Astrocyte of the hippocampus (primary cell): ENCODE measurements around the gene SCUBE1.

Experiments used
- DNase-seq: peaks from one replicate; pipeline ENCODE4 v3.0.0; 2011; ENCODE audit warnings: low read depth, low spot score

SCUBE1 gene

DNA sequence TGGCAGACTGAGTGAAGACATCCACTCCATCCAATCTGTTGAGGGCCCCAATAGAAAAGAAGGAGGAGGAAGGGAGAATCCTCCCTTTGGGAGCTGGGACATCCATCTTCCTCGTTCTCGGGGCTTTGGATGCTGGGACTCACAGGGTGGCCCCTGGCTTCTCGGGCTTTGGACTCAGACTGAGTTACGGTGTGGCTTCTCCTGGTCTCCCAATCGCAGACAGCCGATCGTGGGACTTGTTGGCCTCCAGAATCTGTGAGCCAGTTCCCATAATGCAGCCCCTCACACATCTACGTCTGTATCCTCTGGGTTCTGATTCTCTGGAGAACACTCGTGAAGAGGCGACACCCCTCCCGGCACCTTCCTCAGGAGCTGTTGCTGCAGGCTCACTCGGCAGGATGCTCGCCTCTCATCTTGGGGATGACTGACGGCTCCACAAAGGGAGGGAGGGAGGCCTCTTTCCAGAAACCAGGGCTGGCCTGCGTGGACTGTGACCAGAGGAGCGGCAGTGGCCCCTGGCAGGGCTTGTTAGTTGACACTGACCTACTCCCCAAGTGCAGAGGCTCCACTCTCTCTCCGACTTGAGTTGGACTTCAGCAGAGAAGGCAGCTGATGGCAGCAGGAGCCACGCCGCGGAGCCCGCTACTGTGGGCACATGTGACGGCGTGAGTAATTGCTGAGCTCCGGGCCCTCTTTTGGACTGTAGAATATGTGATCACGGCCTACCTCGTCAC is 141.5 kb downstream of the SCUBE1 start:
- no peak for DNase-seq

DNA sequence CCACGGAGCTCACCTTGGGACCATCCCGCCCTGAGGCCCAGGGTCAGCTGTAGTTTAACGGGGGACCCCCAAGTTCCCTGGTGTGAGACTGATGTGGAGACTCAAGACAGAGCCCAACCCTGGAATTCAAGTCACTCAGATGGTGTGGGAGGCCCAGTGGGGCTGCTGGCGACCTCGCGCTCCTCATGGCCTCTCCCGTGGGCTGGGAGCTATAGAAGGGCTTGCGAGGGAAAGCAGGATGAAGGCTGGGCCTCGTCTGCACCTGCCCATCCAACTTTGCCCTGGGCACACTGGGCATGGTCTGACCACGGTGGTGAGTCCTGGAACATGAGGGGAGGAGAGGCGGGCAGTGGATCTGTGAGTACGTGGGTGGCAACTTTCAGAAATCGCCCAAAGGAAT is 142.6 kb downstream of the SCUBE1 start:
- DNase-seq = no peak

DNA sequence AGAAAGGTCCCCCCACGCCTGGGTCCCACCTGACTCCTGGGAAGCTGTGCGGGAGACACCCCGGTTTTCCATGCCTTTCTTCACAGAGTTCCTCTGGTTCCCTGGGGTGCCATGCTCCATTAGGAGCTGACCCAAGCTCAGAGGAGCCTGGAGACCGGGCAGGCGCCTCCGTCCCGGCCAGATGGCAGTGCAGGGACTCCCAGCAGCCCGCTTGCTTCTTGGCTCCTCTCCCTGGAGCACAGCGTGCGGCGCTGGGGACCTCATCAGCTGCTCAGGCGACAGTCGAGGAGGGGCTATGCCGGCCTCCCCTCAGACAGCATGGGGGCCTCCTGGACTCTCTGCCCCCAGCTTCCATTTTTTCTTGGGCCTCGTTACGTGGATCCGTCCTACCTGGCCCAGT is 143.1 kb downstream of the SCUBE1 start:
- no peak for DNase-seq

DNA sequence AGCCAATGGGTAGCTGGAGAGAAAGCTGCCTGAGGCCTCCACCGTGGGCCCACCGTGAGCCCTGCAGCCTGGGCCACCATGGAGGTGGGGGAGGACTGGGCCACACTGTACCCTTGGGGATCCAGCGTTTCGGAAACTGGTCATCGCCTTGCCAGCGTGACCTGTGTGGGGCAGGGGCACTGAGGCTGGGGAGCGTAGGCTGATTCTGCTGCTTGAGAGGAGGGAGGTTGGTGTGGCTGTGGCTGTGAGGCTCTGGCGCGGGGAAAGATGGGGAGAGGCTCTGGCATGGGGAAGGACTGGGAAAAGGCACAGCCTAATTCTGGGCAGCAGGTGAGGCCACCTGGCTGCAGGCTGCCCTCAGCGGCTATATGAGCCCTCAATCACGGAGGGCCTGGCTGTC is 143.6 kb downstream of the SCUBE1 start:
- DNase-seq = no peak

DNA sequence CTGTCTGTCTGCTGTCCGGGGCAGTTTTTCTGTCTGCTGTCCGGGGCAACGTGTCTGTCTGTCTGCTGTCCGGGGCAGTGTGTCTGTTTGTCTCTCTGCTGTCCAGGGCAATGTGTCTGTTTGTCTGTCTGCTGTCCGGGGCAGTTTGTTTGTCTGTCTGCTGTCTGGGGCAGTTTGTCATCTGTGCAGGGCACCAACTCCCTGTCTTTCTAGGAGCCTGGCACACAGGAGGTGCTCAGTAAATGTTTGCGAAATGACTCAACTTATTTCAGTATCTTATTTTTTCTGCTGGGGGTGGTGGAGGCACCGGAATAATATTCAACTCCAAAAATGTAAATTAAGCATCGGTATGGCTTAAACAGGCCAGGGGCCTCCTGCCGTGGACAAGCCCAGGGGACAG is 144.2 kb downstream of the SCUBE1 start:
- DNase-seq = no peak

DNA sequence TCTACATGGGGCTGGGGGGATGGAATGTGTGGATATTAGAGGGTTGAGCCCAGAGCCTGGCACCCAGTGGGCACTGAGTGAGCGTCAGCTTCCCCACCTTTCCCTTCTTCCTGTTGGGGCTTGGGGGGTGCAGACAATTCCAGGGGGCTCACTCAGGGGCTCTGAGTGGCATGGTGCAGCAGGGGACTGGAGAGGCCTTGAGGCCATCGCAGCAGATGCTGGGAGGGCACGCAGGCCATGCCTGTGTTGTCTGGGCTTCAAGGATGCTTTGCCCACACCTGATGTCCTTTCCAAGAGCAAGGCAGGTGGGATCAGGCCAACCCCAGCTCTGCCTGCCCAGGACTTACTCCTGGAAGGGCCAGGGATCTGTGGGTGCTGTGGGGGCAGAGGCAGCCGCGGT is 145.0 kb downstream of the SCUBE1 start:
- no peak for DNase-seq

DNA sequence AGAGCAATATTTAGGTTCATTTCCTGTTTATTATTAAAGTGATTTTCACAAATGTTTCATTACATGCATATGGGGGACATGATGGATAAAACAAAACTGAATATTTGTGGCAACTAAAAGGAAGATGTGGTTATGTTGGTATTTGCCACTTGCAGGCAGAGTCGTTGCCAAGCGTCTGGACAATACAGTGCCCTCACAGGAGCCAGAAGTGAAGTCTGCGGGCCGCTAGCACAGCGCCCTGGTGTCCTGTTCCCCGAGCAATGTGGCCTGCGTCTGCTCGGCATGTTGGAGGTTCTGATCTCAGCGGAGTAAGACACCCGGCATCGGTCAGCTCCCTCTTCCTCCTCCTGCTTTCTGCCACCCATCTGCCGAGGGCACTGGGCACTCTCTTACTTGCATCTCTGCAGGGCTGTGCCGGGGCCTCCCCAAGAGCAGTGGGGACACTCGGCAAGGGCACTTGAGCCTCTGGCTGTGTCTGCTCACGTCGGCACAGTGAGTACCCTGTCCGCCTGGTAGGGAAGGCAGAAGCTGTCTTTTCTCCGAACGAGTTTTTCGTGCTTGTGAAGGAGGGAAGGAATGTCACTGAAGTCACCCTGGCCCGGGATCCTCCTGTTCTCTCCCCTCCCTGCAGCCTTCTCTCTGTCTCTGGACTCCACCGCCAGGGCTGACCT is 145.8 kb downstream of the SCUBE1 start:
- DNase-seq = peak; percentile 72

DNA sequence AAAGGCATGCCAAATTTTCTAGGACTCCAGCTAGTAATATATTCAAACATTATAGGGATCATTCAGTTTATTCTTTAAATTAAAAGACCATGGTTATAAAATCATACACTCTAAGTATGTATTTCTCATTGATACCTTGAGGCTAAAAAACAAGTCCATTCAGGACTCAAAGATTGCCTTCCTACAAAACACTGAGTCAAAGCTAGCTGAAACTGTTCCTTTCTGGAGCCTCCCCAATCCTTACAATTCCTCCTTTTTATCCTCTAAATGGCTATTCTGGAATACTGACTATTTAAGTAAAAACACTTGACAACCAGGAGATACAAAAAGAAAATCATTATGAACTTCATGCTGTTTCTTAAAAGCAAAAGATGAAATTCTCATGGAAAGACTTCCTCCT is 151.3 kb downstream of the SCUBE1 start:
- no peak for DNase-seq

DNA sequence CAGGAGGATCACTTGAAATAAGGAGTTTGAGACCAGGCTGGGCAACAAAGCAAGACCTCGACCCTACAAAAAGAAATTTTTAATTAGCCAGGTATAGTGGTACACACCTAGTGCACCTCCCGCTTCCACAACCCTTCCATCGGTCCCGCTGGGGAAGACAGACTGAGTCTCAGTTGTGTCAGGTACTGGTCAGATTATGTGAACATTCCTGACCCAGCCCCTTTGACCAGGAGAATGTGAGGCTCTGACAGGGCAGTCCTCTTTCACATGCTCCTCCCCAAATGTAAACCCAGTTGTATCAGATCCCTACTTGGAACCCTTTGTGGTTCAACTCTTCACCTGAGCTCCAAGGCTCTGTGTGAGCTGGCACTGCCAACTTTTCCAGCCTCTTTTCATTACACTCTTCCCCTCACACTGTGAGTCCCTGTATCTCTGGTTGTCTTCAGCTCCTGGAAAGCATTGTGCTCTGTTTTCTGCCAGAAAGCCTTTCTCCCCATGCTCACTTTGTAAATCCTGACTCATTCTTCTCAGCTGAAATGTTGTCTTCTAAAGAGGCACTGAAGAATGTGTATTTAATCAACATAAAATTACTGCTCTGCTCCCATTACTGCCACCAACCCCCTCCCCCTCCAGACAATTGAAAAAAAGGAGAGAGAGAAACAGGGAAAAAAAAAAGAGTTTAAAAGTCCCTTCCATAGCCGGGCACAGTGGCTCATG is 154.2 kb downstream of the SCUBE1 start:
- no peak for DNase-seq

DNA sequence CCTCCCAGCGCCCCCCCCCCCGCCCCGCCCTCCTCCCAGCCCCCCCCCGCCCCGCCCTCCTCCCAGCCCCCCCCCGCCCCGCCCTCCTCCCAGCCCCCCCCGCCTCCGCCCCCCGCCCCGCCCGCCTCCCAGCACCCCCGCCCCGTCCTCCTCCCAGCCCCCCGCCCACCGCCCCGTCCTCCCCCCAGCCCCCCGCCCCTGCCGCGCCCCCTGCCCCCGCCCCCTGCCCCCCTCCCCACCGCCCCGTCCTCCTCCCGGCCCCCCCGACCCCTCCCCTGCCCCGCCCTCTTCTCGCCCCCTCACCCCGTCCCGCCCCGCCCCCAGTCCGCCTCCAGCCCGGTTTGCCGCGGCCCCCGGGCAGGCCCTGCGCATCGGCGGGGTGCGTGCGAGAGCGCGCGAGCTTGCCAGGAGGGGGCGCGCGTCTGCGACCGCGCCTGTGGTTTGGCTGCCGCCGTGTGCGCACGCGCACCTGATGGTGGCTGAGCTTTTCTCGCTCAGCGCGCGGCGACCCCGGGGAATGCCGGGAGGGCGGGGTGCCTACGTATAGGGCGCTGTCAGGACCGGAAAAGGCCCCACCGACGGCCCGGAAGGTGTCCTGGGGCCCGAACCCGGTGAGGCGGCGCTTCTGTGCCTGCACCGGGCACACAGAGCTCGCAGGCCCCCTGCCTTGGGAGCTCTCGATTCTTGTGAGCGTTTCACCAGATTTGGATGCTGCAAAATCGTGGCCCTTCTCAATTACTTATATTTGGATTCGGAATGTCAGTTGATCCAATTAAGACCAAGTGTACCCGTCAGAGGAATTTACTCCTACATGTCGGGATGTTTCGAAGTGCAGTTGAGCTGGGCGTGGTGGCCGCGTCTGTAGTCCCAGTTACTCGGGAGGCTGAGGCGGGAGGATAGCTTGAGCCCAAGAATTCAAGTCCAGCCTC is 155.7 kb downstream of the SCUBE1 start:
- DNase-seq = peak; percentile 99

DNA sequence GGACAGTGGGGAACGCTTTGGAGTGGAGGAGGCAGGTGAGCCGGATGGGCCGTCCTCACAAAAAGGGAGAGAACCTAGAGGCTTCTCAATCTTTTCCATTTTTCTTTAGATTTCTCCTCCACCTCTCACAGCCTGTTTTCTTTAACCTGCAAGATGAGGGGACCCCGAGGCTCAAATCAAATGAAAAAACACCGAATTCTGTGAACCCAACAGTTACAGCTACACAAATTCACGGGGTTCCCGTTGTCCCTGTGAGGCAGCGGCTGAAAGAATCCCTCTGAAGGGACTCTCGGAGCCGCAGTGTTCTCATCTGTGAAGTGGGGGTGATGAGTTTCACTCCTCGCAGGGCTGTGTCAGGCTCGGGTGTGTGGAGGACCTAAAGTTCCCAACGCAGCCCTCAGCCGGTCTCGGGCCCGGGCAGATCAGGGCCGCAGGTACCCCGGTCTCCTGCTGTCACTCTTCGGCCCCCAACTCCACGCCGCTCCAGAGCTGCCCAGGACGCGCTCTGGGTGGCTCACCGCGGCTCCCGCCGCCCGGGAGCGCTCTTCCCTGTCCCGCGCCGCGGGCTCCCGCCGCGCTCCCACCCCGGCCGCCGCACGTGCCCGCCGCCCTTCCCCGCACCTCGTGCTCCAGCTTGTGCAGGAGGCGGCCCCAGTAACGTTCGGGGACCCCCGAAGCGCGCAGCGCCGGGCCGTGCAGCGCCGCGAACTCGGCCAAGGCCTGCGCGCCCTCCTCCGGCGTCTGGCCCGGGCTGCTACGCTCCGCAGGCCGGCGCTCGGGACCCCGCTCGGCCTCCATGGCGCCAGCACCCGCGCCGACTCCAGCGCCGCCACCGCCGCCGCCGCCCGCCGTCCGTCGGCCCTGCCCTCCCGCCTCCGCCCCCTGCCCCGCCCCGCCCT is 156.7 kb downstream of the SCUBE1 start, which contains the start of gene TTLL12:
Gene TTLL12 (minus strand): TSS at position 863 of the 899 bp plus-strand sequence. CDS start 65 bp downstream, at position 798.
- DNase-seq = peak; percentile 85

DNA sequence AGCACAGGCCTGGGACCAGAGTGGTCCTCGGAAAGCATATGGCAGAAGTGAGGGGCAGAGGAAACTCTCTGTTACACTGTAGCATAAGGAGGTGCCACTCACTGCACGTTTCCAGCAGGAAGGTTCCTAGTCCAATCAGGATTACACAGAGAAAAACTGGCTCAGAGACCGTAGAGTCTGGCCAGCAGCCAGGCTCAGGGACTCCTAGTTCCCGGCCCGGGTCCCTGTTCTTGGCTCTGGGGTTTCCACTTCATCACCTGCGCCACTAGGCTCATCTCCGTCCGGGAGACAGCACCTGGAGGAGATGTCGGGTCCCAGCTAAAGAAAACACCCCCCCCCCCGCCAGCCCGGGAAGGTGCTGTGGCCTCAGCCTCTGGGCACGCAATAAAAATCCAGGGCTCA is 157.3 kb downstream of the SCUBE1 start:
- DNase-seq = peak; percentile 63

DNA sequence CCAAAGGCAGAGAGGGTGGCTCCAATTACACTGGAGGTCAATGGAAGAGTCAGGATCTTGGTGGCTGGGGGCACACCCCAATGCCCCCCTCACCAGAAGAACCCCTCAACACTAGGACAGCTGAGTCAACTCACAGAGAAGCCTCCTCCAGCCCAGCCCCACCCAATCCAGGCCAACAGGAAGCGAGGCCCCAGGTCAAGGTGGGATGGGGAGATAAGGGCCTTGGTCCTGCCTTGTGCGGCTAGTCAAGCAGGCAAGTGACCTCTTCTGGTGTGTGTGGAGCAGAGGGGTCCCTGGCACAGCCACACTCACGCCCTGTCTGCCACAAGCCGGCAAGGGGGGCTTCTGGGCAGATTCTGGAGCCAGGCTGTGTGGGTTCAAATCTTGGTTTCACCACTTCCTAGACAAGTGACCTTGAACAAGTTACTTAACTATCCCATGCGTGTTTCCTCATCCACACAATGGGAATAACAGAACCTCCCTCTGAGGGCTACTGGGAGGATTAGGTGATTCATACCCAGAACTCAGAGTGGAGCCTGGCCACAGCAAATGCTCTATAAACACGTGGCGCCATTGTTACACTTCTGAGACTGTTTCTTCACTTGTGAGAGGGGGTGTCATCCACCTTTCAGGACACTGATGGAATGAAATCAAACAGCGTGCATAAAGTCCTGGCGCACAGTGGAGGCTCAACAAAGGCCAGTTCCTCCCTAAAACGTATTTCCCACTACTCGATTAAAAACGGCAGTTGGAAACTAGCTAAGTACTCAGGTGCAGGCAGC is 159.5 kb downstream of the SCUBE1 start:
- peak; percentile 59 for DNase-seq

DNA sequence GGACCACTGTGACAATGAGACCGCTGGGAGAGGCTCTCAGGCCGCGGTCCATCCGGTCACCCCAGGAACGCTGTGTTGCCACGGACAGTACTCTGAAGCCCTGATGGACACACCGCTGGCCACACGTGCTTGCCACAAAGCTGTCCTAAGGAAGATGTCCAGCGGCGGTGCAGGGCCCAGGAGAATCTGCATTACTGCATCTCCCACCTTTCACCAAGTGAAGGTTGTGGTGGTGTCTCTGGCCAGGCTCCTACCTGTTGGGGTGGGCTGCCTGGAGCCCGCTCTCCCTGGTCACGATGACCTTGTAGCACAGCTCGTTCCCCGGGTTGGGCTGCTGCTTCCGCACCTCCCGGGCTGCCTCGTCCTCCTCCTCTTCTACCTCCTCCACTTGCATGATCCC is 160.4 kb downstream of the SCUBE1 start:
- no peak for DNase-seq

DNA sequence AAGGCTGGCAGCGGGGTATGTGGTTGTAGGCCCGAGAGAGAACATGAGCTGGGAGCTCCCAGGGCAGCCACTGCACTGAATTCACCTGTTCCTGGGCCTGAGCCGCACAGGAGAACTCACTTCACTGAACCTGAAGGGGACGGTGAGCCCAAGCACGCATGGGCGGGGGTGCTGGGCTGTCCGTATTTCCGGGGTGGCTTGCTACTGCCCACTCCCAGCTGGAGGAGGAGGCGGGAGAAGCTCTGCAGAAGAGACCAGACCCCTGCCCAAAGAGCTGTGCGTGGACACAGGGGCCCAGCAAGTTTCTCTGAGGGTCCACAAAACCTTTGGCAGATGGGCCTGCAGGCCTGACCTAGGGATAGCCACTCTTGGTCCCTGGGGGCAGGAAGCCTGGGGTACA is 161.1 kb downstream of the SCUBE1 start:
- no peak for DNase-seq

DNA sequence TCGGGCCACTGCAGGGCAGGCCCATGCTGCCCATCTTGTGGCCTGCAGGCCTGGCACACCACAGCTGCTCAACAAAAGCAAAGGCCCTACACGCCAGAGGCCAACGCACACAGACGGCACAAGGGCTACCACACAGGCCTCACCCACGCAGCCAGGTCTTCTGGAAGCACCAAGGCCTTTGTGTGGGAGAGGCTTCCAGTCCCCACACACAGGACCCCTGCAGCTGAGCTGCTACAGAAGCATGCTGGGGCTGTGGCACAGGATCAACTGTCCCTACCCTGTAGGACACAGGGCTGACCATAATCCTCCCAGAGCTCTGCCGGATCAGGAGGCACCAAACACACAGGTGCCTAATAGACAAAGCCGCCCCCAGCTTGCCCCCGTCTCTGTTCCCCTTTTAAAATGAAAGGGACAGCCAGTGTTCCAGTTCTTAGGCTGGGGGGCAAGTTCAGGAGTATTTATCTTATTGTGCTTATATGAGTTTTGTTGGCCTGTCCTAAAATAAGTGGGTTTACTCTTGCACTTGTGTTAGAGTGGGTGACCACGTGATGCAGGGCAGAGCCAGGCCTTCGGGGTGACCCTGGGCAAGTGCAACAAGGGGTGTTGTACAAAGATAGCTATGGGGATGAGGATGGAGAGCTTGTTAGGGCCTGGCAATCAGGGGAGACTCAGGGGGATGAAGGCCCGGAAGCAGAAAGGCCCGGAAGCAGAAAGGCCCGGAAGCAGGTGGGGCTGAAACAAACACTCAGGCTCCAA is 161.7 kb downstream of the SCUBE1 start:
- DNase-seq = no peak

DNA sequence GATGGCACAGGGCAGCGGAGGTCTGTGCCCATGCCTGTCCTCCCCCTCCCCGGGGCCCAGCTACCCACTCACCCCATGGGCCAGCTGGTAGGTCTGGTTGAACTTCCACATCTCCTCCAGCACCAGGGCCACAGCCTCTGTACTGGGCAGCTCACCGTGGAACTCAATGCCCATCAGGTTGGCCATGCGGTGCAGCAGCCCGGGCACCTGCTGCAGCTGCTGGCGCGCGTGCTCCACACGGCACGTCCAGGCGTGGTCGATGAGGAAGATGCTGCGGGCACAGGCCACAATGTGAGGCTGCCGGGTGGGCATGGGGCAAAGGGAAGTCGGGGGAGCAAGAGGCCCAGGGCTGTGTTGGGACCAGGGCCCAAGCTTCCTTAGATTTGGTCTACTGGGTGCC is 162.5 kb downstream of the SCUBE1 start:
- no peak for DNase-seq

DNA sequence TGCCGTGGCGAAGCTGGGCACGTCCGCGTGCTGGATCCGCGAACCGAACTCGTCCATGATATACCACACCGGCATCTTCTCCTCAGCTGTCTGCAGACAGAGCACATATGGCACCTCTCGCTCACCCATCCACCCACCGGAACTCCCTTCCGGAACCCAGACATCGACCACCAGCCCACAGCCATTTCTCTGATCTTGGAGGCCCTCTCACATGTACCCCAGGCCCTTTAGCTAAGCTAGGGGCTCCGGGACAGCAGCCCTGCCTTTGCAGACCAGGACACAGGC is 163.3 kb downstream of the SCUBE1 start:
- DNase-seq = no peak
